NCI-H2196 treated with DMSO at 0.1 percent for 48 hours (cell line): Measurements from ENCODE around the gene SEMA5A.

Source experiments
- DNase-seq: peaks from one replicate; lab custom pipeline; 2025; ENCODE audit not compliant: unreplicated experiment; lab: John Stamatoyannopoulos, UW

SEMA5A gene

GRCh38 chr5:9139344-9139743 lies 406.5 kb downstream of the SEMA5A start:
- DNase-seq: no peak

- no peak for DNase-seq
Measured at GRCh38 chr5:9128136-9128535, 417.7 kb downstream of the SEMA5A start.

- no peak for DNase-seq
Measured at GRCh38 chr5:9126490-9126889, 419.4 kb downstream of the SEMA5A start.

DNA sequence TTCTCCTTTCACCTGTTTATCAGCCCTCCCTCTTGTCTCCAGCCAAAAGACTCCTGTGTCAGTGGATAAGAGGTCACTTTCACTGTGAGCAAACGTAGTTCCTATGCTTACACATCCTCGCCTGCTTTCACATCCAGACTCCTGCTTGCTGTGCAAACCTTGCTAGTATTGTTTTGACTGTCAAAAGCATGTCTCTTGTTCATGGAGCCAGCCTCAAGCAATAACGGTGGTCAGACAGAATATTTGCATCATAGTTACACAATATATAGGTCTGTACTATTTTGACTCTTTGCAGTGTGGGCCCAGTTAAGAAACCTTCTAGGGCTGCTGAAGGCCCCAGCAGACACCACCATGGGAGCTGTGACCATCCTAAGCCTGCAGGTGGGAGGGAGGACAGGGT lies 420.0 kb downstream of the SEMA5A start:
- DNase-seq: no peak

- no peak for DNase-seq
Measured at GRCh38 chr5:9124838-9125237, 421.0 kb downstream of the SEMA5A start.

DNA sequence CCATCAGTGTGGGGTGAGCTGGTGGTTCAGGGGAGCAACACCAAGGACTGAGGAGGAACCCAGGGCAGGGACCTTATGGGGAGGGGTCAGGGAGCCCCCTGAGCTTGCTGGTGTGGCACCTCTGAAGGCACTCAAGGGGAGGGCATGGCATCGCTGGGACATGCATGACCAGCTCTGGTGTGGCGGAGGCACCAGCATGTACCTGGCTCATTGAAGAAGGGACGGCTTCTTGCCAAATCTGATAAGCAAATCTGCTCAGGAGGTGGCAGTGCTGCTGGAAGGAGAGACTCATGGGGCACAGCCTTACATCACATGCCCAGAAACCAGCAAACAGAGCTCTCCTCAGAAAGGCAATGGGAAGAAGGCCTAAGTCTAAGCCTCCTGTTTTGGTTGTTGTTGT lies 421.8 kb downstream of the SEMA5A start:
- DNase-seq: no peak

DNA sequence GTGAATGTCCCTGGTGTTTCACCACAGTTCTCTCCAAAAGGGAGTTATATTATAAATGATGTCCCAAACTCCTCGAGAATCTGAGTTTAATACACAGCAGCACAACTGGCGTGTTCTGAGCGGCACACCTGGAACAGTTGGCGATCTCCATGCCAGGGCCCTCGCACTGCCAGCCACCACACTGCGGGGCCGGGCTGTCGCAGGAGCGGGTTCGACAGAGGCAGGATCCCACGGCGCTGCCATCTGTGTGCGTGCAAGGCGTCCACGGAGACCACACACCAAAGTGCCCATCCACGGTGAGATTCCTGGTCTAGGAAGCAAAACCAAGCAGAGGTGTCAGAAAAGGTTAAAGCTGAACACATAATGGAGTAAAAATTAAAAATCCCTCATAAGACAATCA lies 423.3 kb downstream of the SEMA5A start:
- DNase-seq: no peak

- DNase-seq: no peak
Measured at GRCh38 chr5:9121597-9121996, 424.3 kb downstream of the SEMA5A start.

GRCh38 chr5:9118852-9119251 lies 427.0 kb downstream of the SEMA5A start:
- DNase-seq: no peak

DNA sequence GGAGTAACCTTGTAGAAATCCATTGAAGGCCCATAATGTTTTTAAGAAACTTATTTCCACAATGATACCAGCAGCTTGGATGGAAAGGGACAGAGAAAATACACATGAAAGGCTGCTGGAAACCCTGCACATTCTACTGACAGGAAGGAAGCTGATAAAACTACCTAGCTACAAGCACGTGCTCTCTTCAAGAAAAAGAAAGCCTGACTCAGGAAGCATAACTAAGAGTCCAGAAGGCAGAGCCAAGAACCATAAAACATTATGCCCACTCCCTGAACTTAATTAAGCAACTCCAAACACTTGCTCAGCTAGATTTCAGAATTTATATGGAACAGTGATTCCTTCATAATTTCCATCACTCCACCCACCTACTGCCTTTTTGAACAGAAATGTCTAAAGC lies 430.8 kb downstream of the SEMA5A start:
- DNase-seq: no peak

DNA sequence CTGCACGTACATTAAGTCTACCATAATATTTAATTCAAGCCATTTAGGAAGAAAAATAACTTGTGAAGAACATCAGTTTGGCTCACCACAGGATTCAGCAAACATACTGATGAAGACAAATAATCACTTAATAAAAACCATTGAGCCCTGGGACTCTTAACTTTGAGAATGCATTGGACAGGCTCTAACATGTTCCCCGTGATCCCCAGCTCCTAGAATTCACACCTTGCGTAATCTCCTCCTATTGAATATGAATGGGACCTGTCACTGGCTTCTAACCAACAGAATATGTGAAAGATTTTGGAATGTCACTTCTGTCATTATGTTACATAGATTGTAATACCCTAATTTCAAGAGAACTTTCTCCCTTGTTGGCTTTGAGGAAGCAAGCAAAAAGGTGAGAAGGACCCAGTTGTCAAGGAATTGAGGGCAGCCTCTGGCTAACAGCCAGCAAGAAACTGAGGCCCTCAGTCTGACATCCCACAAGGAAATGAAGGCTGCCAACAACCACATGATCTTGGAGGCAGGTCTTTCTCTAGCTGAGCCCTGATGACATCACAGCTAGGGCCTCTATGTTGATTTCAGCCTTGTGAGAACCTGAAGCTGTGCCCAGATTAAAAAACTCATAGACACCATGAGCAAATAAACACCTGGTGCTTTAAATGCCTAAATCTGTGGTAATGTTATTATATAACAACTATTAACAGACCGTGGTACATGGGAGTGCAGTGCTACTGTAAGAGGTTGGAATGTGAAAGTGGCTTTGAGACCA lies 433.2 kb downstream of the SEMA5A start:
- no peak for DNase-seq

- DNase-seq: no peak
Measured at GRCh38 chr5:9108162-9108561, 437.7 kb downstream of the SEMA5A start.

- no peak for DNase-seq
Measured at GRCh38 chr5:9105851-9106250, 440.0 kb downstream of the SEMA5A start.

DNA sequence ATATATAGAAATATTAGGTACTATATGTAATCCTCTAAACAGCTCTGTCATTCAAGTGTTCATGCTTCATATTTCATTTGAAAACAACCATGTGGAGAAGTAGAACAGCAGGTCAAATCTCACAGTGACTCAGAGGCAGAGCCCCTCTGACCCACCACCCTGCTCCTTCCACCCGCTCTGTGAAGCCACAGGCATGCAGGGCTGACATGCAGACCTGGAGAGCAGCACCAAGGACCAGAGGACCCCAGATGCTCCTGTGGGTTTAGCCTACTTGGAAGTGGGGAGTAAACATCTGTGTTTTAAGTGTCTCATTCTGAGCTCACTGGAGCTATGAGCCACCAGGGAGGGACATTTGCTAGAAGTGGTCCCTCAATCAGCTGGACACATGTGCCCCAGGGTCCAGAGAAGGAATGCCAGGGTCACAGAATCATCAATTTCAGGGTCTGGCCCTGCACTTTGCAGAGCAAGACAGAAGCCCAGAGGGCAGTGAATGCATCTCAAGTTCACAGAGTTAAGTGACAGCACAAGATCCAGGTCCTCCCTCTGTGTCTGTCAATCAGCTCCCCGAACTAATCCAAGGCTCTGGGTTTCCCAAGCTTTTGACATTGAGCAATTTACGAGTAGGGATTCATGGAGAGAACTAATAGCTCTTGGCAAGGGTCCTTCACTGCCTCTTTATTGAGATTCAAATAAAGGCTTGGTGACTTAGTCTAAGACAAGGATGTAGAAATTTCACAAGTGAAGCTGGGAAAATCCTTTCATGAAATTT lies 441.1 kb downstream of the SEMA5A start:
- no peak for DNase-seq

DNA sequence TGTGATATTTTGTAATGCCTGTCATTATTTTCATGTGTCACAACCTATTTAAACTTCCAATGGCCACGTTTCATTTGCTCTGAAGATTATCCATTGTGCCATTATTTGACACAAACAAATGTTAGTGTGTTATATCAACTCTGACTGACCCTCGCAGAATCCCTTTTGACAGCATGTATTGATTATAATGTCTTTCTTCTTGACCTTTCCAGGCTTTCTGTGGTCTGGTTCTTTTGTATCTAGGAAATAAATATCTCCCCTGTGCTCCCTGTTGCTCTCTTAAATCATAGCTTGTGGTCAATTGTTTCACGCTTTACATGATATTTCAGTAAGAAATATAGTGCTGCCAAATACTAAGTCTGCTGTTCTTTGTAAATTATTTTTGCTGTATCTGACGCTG lies 442.6 kb downstream of the SEMA5A start:
- no peak for DNase-seq

GRCh38 chr5:9099689-9100088 lies 446.2 kb downstream of the SEMA5A start:
- no peak for DNase-seq

GRCh38 chr5:9098990-9099389 lies 446.9 kb downstream of the SEMA5A start:
- DNase-seq: no peak

DNA sequence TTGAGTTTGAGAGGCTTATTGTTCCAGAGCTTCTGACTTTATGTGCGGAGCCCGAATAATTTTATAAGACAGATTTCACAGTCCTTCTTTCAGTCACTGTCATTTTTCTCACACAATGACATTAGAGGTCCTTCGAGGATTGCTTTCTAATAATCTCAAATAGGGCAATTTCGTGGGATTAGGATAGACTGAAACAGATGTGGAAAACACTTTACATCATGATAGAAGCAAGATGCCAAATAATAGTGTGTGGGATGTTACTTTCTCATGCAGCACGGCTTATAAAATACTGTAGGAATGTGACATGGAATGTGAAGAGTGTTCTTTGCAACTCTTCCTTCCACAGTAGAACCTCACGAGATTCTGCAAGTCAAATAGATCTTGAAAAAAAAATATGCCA lies 451.3 kb downstream of the SEMA5A start:
- no peak for DNase-seq

GRCh38 chr5:9091896-9092662 lies 453.8 kb downstream of the SEMA5A start:
- DNase-seq: no peak

- no peak for DNase-seq
Measured at GRCh38 chr5:9090381-9091026, 455.4 kb downstream of the SEMA5A start.

- DNase-seq: no peak
Measured at GRCh38 chr5:9089893-9090292, 456.0 kb downstream of the SEMA5A start.
